RKO (cell line): ENCODE results near the gene SH3D19.
"Not testable (repeated sequence)": the region's sequence is repeated elsewhere in the genome, so short reads cannot be mapped to it uniquely, and the experiment has no call there.

Source experiments
- DNase-seq: peaks from one replicate; pipeline ENCODE4 v3.0.0-alpha.2; 2016; ENCODE audit warnings: low spot score

The SH3D19 gene

GRCh38 chr4:151098979-151099228 lies 226.5 kb downstream of the SH3D19 start:
- no peak for DNase-seq

DNA sequence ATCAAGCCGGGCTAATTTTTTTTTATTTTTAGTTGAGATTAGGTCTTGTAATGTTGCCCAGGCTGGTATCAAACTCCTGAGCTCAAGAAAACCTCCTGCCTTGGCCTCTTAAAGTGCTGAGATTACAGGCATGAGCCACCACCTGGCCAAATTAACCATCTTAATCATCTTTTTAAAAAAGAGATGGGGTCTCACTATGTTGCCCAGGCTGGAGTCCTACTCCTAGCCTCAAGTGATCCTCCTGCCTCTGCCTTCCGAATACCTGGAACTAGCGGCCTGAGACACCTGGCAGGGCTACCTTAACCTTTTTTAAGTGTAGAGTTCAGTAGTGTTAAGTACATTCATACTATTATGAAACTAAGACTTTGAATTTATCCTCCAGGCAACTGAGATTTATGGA lies 227.6 kb downstream of the SH3D19 start:
- DNase-seq: no peak

- no peak for DNase-seq
Measured at GRCh38 chr4:151095142-151095541, 230.3 kb downstream of the SH3D19 start.

DNA sequence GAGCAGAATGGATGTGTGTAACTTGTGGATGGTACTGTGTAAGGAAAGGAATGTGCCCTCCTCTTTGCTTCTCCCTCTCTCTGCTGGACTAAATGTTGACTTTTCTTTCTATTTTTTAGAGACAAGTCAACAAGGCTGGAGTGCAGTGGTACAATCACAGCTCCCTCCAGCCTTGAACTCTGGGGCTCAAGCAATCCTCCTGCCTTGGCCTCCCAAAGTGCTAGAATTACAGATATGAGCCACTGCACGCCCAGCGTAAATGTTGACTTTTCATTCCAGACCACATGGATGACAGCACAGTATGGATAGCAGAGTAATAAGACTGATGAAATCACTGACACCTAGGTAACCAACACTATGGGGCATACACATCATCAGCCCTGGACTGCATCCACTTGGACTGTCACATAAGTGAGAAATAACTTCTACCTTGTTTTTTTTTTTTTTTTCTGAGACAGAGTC lies 231.1 kb downstream of the SH3D19 start:
- DNase-seq: no peak

DNA sequence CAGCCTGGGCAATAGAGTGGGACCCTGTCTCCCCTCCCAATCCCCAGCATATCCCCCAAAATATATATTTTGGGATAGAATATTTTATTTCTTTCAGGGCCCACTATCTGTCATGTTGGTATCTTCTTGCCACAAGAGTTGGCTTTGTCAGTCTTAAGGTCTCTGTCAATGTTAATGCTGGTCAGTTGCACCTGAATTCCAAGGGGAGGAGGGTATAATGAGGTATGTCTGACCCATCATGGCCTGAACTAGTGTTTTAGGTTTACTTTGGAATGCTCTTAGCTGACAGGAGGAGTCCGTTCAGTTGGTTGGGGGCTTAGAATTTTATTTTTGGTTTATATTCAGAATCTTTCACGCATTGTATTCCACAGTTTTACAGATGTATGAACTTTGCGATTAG lies 232.2 kb downstream of the SH3D19 start:
- no peak for DNase-seq

DNA sequence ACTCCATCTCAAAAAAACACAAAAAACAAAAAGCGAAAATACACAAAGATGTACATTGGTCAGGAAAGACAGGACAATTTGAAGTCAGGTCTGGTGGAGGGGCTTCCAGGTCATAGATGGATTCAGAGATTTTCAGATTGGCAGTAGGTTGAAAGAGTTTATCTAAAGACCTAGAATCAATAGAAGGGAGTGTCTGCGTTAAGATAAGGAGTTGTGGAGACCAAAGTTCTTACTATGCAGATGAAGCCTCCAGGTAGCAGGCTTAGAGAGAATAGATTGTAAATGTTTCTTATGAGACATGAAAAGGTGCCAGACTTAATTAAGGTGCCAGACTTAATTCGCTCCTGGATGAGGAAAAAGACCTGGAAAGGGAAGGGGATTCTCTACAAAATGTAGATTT lies 232.9 kb downstream of the SH3D19 start:
- no peak for DNase-seq

DNA sequence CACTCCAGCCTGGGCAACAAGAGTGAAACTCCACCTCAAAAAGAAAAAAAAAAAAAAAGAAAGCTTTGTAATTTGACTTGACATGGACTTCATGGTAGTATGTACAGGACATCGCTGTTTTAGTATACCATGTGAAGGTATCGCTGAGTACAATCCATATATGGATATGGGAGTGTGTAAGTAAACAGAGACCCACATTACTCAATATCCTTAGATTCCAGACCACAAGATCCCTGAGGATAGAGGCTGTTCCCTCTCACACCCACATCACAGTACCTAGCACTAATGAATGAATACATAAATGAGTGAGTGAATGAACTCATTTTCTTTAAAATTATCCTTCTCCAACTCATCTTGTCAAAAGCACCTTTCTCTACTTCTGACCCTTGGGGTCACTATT lies 234.4 kb downstream of the SH3D19 start:
- DNase-seq: no peak

DNA sequence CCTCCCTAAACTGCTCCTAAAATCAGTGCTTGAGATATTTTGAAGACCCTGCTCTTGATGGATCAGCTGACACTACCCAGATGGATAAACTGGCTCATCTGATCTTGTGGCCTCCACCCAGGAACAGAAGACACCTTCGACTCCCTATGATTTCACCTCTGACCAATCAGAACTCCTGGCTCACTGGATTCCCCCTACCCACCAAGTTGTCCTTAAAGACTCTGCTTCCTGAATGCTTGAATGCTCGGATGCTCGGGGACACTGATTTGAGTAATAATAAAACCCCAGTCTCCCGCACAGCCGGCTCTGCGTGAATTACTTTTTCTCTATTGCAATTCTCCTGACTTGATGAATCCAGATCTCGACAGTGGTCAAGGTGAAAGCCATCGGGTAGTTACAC lies 237.9 kb downstream of the SH3D19 start:
- no peak for DNase-seq

GRCh38 chr4:151077978-151078377 lies 247.4 kb downstream of the SH3D19 start:
- not testable (repeated sequence) for DNase-seq

DNA sequence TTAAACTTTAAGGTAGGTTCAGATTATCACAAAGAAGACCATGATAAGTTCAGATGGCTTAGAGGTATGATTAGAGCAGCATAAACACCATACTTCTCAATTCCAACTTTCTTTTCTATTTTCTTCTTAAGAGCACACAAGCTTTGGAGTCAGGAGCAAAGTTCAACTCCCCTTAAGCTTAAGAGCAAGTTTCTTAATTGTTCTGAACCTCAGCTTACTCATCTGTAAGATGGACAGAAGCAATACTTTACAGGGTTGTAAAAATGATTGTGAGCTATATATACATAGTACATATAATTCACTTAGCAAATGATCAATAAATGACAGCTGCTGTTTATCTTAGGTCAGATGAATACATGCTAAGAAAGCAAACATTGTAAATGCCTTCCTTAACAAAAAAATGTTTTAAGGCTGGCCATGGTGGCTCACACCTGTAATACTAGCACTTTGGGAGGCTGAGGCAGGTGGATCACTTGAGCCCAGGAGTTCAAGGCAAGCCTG lies 250.9 kb downstream of the SH3D19 start:
- DNase-seq: no peak
